Dermis lymphatic vessel endothelial cell (primary cell): ENCODE data around the gene C11orf54. TPM values are rescaled to one million over a fixed set of nuclear protein-coding genes. Genes with fewer than 3 reads are reported as not detected.

Experiments
- total RNA-seq: library from RNA; depleted of rRNA; stranded (reverse); fragments of >200 nt; gene quantifications from 2 replicates; pipeline ENCODE4 v1.2.1, GENCODE V29; 2014

C11orf54 gene
- 23.6 and 24.8 TPM in 2 replicates for total RNA-seq

GRCh38 chr11:93741094-93741881 lies at the start of gene C11orf54, which contains the start of gene TAF1D:
Gene C11orf54 (plus strand): TSS chr11:93741672. CDS start chr11:93747394, 5,722 bp downstream.
Gene TAF1D (minus strand): TSS chr11:93741495. CDS start chr11:93739304, 2,191 bp downstream.

GRCh38 chr11:93784145-93784934 lies 42.9 kb downstream of the C11orf54 start, which contains the start of gene MED17:
Gene MED17 (plus strand): TSS chr11:93784282. CDS start chr11:93784514, 232 bp downstream.

Other genes starting within 250 kb of the C11orf54 start
- gene SMCO4, start 198.3 kb upstream of the C11orf54 start, total RNA-seq = 8.4 and 9.9 TPM in 2 replicates
- 12.1 and 14.6 TPM in 2 replicates for gene CEP295, start 80.0 kb upstream of the C11orf54 start, total RNA-seq
- 110 and 112 TPM in 2 replicates for gene TAF1D, start 177 bp upstream of the C11orf54 start, total RNA-seq
- gene MED17, start 42.6 kb downstream of the C11orf54 start, total RNA-seq = 21.0 and 34.6 TPM in 2 replicates
- under 0.01 and 0.09 TPM in 2 replicates for gene VSTM5, start 108.9 kb downstream of the C11orf54 start, total RNA-seq